Natural killer cell treated with Interleukin-12 subunit alpha and Interleukin-12 subunit beta and Interleukin-15 and Interleukin-18, amount 100 ng/mL, for 72 hours (primary cell): ENCODE results near the gene RUVBL1. TPM values are rescaled to one million over a fixed set of nuclear protein-coding genes. Genes with fewer than 3 reads are reported as not detected.
A peak's percentile ranks its signal among the peaks of the same experiment; 100 is the strongest.

ENCODE experiments used
- ATAC-seq, 2 donors: fragments of 150-1000 bp; cut with Tn5 transposase in 1 of 2; sonication (Bioruptor Pico), chemical (Tn5 transposase) in 1 of 2; 2 replicates each; pipeline ENCODE4 v1.10.0; 2021
- DNase-seq: peaks from one replicate; pipeline ENCODE4 v3.0.0; 2022; ENCODE audit warnings: low spot score
- H3K27ac Mint-ChIP-seq, 2 donors: 1 replicate in 1 of 2; 2 replicates in 1 of 2; pipeline ENCODE4 v1.8.0; 2022; ENCODE audit warnings: mixed read lengths in 2 of 2, mild to moderate bottlenecking in 1 of 2, moderate library complexity in 1 of 2
- H3K27me3 Mint-ChIP-seq, 2 donors: 1 replicate in 1 of 2; 2 replicates in 1 of 2; pipeline ENCODE4 v1.8.0; 2022; ENCODE audit warnings: mixed read lengths in 2 of 2
- H3K36me3 Mint-ChIP-seq: one replicate; pipeline ENCODE4 v1.8.0; 2022; ENCODE audit warnings: mixed read lengths
- H3K4me1 Mint-ChIP-seq, 2 donors: 1 replicate in 1 of 2; 2 replicates in 1 of 2; pipeline ENCODE4 v1.8.0; 2022; ENCODE audit warnings: low read depth in 2 of 2, mixed read lengths in 2 of 2, mild to moderate bottlenecking in 1 of 2
- H3K4me3 Mint-ChIP-seq: one replicate; pipeline ENCODE4 v1.8.0; 2022; ENCODE audit warnings: mixed read lengths
- H3K9me3 Mint-ChIP-seq: 2 replicates; pipeline ENCODE4 v1.8.0; 2022; ENCODE audit warnings: mixed read lengths
- total RNA-seq, 2 donors: library from RNA; stranded (reverse); gene quantifications; one replicate each; pipeline ENCODE4 v1.2.3, GENCODE V29; 2022

Gene RUVBL1
- total RNA-seq, 2 donors from 2014 or later = 46.6 to 93.0 TPM

DNA sequence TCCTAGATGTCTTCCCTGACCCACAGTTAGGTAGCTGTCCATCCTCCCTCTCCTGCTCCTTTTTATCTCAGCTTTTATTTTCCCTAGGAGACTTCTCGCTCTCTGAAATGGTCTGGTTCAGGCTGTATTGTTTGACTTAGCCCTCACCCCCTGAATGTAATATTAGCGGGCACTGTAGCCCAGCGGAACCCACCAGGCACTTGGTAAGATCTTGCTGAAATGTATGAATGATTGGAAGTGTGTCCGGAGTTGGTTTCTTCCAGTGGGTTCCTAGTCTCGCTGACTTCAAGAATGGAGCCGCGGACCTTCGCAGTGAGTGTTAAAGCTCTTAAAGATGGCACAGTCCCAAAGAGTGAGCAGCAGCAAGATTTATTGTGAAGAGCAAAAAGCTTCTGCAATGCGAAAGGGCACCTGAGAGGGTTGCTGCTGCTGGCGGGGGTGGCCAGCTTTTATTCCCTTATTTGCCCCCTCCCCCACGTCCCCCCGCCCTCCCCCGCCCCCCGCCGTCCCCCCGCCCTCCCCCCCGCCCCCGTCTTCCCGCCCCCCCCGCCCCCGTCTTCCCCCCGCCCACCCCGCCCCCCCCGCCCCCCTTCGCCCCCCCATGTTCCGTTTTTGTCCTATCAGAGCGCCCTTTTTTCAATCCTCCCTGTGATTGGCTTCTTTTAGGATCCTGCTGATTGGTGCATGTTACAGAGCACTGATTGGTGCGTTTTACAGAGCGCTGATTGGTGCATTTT lies 29.0 kb upstream of the RUVBL1 start:
- peak; percentile 62 to 68 for ATAC-seq
- Mint-ChIP-seq H3K9me3 (no peaks in the 10 kb centered on the region), H3K27ac (peak overlapping the region; percentile 77 to 78), H3K4me1 (peaks cover 16 to 19% of the 10 kb centered on the region in 2 donors), H3K4me3 (peak overlapping the region; percentile 86), H3K36me3 (peaks cover 8% of the 10 kb centered on the region), H3K27me3 (no peaks in the 10 kb centered on the region)
- DNase-seq = no peak

DNA sequence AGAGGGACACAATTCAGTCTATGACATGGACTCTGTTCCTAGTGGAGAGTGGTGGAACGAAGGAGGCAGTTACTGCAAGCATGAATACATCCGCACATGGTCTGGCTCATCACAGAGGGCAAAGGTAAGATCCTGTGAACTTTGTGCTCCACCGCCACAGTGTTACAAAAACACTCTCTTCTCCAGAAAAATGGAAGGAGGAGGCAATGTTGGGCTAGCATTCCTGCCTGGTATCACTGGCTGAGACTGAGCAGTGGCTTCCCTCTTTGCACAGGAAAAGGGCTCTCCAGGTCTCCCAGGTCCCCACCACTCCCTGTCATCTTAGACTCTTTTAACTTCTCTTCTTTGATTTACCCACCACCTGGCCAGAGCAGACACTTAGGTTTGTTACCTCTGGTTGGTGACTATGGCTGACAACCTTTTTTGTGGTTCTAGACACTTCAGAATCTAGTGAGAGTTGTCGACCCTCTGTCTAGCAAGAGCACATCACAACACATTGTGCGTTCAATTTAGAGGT lies 28.2 kb upstream of the RUVBL1 start:
- Mint-ChIP-seq H3K4me1 (peaks cover 15 to 18% of the 10 kb centered on the region in 2 donors), H3K4me3 (no peak overlapping the region), H3K36me3 (peaks cover 5% of the 10 kb centered on the region), H3K9me3 (no peaks in the 10 kb centered on the region), H3K27me3 (no peaks in the 10 kb centered on the region), H3K27ac (peak overlapping the region in 1 of 2 donors; percentile 15)
- DNase-seq = no peak
- no peak for ATAC-seq

DNA sequence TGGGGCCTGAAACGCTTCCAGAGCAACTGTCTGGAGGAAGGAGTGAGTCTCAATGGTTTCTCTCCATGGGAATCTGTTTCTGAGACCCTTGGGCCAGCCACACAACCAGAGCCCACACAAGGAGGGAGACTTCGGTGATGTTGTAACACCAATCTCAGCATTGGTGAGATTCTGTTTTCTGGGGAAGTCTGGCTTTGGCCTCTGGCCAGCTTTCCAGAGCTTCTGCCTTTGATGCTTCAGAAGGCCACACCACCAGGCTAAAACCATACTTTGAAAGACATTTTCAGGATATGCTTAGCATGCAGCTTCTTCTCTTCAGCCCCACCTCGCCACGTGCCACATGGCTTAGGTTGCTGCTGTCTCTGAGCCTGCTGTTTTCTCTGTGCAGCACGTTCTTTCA lies 26.0 kb upstream of the RUVBL1 start:
- no peaks in the 10 kb centered on the region for H3K27me3 Mint-ChIP-seq
- DNase-seq = no peak
- no peak overlapping the region for H3K27ac Mint-ChIP-seq
- H3K9me3 Mint-ChIP-seq = no peaks in the 10 kb centered on the region
- no peak overlapping the region for H3K4me3 Mint-ChIP-seq
- H3K4me1 Mint-ChIP-seq = peaks cover 12 to 14% of the 10 kb centered on the region in 2 donors
- no peaks in the 10 kb centered on the region for H3K36me3 Mint-ChIP-seq
- ATAC-seq = no peak

DNA sequence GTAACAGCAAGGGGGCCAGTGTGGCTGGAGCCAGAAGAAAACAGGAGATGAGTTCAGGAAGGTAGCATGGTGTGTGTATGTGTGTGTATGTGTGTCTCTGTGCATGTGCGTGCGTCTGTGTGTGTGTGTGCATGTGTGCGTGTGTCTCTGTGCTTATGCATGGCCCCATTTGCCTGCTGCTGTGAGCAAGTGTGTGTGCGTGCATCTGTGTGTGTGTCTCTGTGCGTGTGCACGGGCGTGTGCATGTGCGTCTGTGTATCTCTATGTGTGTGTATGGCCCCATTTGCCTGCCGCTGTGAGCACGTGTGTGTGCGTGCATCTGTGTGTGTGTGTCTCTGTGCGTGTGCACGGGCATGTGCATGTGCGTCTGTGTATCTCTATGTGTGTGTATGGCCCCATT lies 22.6 kb upstream of the RUVBL1 start:
- ATAC-seq (no peak), DNase-seq (no peak)
- no peaks in the 10 kb centered on the region for H3K36me3 Mint-ChIP-seq
- no peaks in the 10 kb centered on the region for H3K27me3 Mint-ChIP-seq
- H3K9me3 Mint-ChIP-seq = no peaks in the 10 kb centered on the region
- H3K4me3 Mint-ChIP-seq = no peak overlapping the region
- no peak overlapping the region for H3K27ac Mint-ChIP-seq
- no peaks in the 10 kb centered on the region for H3K4me1 Mint-ChIP-seq

DNA sequence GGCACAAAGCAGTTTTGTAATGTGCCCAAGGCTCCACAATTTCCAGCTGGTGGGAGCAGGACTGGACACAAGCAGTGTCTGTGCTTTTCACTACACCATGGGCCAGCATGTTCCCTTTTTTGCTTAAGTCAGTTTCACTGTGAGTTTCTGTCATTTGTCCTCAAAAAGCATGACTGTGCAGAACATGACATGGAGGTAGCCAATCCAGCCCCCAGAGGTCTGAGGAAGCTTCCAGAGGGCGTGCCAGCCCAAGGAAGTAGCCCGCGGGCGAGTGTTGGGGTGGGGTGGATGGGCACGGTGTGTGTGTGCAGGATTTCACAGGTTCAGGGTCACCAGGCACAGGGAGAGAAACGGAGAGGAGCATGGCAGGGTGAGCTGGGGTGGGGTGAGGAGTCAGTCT lies 21.7 kb upstream of the RUVBL1 start:
- Mint-ChIP-seq H3K36me3 (no peaks in the 10 kb centered on the region), H3K27ac (no peak overlapping the region), H3K4me3 (no peak overlapping the region), H3K9me3 (no peaks in the 10 kb centered on the region), H3K27me3 (no peaks in the 10 kb centered on the region), H3K4me1 (no peaks in the 10 kb centered on the region)
- peak; percentile 44 for DNase-seq
- no peak for ATAC-seq

DNA sequence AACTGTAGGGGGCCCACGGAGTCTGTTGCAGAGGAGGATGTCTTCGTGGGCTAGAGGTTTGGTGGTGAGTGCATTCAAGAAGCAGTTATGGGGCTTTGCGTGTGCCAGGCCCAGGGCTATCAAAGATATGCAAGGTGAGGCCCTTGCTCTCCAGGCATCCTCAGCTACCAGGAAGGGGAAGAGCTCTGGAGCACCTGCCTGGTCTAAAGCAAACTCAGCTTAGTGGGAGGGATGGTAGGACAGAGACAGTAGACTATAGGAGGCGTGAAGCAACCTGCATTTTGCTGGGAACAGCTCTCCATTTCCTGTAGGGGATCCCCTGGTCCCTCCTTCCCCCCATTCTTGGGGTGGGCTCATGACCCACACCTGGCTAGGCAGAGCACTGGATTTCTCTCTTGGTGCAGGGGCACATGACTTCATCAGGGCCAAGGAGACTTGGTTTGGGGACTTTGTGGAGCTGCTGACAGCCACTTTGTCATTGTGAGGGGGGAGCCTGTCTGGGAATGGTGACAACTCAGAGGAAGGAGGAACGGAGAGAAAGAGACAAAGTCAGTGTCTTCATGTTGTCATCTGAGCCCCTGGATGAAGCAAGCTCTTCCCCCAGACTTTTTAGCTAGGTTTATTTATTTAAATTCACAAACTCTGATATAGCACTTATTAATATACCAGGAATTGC lies 21.0 kb upstream of the RUVBL1 start:
- no peaks in the 10 kb centered on the region for H3K27me3 Mint-ChIP-seq
- DNase-seq (no peak), ATAC-seq (no peak)
- H3K27ac Mint-ChIP-seq = no peak overlapping the region
- no peaks in the 10 kb centered on the region for H3K36me3 Mint-ChIP-seq
- H3K4me3 Mint-ChIP-seq = no peak overlapping the region
- no peaks in the 10 kb centered on the region for H3K4me1 Mint-ChIP-seq
- H3K9me3 Mint-ChIP-seq = no peaks in the 10 kb centered on the region

DNA sequence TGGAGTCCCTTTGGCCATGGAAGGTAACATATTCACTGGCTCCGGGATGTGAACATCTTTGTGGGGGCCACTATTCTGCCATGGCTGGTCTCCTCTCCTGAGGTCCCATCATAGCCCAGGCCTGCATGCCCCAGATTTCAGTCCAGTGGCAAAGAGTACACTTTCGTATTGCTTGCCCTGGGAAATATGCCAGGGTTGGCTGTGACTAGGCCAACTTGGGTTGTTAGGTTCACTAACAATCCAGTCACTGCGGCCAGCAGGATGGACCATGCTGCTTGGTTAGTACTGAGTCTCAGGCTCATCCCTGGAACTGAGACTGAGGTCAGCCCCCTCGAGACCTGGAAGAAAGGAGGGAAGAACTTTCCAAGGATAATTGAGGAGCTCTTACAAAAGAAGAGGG lies 19.9 kb upstream of the RUVBL1 start:
- H3K27me3 Mint-ChIP-seq = peaks cover 1 to 4% of the 10 kb centered on the region in 2 donors
- H3K36me3 Mint-ChIP-seq = no peaks in the 10 kb centered on the region
- H3K4me3 Mint-ChIP-seq = no peak overlapping the region
- H3K27ac Mint-ChIP-seq = no peak overlapping the region
- DNase-seq = peak; percentile 22
- H3K9me3 Mint-ChIP-seq = no peaks in the 10 kb centered on the region
- H3K4me1 Mint-ChIP-seq = no peaks in the 10 kb centered on the region
- ATAC-seq = no peak

DNA sequence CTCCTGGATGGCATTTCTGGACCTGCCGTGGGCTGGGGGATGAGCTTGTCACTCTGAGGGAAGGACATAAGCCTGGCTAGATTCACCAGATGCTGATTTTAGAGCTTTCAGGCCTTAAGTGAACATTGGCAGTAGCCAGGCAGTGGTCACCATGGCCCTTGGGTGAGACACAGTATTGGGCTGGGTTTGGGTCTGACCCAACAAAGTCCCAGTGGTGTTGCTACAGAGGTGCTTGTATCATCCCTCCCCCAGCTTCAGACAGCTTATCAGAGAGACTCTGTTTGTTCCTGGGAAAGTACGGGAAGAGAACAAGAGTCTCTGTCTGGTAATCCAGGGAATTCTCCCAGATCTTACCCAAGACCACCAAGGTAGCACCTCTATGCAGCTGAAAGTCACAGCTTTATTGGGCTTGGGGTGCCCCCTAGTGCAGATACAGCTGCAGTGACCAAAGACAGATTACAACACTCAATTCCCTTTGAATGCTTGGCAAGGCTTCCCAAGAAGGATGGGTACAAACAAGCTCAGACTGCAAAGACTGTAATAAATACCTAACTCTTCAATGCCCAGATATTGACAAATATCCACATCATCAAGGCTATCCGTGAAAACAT lies 9.8 kb upstream of the RUVBL1 start:
- H3K36me3 Mint-ChIP-seq = no peaks in the 10 kb centered on the region
- no peaks in the 10 kb centered on the region for H3K4me1 Mint-ChIP-seq
- H3K27ac Mint-ChIP-seq = no peak overlapping the region
- no peak overlapping the region for H3K4me3 Mint-ChIP-seq
- peaks cover 15 to 28% of the 10 kb centered on the region in 2 donors for H3K27me3 Mint-ChIP-seq
- DNase-seq (no peak), ATAC-seq (peak; percentile 27 to 73)
- no peaks in the 10 kb centered on the region for H3K9me3 Mint-ChIP-seq

DNA sequence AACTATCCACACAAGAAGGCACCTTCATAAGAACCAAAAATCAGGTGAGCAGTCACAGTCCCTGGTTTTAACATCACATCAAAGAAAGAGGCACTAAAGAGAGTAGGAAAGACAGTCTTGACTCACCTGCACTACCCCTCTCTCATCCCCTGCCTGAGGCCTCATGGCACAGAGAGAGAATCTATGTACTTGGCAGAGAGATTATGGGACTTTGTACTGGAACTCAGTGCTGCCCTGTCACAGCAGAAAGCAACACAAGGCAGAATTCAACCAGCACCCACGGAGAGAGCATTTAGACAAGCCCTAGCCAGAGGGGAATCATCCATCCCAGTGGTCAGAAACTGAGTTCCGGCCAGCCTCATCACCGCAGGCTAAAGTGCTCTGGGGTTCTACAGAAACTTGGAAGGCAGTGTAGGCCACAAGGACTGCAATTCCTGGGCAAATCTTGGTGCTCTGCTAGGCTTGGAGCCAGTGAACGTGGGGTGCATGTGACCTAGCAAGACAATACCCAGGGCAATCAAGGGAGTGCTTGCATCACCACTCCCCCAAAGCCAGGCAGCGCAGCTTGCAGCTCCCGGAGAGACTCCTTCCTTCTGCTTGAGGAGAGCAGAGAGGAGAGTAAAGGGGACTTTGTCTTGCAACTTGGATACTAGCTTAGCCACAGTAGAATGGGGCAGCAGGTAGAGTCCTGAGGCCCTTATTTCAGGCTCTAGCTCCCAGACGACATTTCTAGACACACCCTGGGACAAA lies 8.5 kb upstream of the RUVBL1 start:
- H3K36me3 Mint-ChIP-seq = no peaks in the 10 kb centered on the region
- H3K27ac Mint-ChIP-seq = no peak overlapping the region
- H3K9me3 Mint-ChIP-seq = no peaks in the 10 kb centered on the region
- DNase-seq (no peak), ATAC-seq (no peak)
- H3K4me3 Mint-ChIP-seq = no peak overlapping the region
- peaks cover 7 to 15% of the 10 kb centered on the region in 2 donors for H3K27me3 Mint-ChIP-seq
- H3K4me1 Mint-ChIP-seq = no peaks in the 10 kb centered on the region

DNA sequence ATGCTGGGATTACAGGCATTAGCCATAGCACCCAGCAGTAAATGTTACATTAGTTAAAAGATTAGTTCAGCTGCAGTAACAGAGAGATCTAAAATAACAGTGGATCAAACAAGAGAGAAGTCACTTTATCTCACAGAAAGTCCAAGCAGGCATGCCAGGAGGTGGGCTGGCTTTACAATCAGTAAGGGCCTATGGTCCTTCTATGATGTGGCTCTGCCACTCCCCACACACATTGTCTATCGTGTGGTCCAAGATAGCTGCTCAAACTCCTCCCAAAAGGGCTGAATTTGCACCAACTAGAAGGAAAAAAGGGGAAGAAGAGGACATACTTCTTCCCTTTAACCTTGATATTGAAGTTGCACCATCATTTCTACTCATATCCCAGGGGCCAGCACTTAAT lies 4.6 kb upstream of the RUVBL1 start:
- no peak for DNase-seq
- Mint-ChIP-seq H3K36me3 (peaks cover 4% of the 10 kb centered on the region), H3K9me3 (peaks cover 2% of the 10 kb centered on the region), H3K27ac (no peak overlapping the region), H3K4me1 (peaks cover 12 to 15% of the 10 kb centered on the region in 2 donors), H3K4me3 (no peak overlapping the region), H3K27me3 (no peaks in the 10 kb centered on the region)
- ATAC-seq = no peak

DNA sequence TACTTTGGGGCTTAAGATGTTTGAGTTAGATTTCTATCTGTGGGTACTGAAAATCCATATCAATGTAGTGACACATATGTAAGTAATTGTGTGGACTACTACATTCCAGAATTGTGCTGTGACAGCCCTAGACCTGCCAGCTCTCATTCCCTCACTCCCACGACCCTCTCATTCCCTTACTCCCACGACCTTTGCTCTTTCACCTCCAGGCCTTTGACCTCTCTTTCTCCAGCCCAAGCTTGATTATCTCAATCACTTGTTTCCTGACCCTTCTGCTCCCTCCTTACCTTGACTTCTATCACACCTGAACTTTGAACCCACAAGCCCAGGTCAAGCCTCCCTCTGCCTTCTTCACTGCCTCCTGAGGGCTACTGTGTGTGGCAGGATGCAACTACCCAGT lies 3.6 kb upstream of the RUVBL1 start:
- Mint-ChIP-seq H3K36me3 (peaks cover 5% of the 10 kb centered on the region), H3K9me3 (peaks cover 2% of the 10 kb centered on the region), H3K27me3 (no peaks in the 10 kb centered on the region), H3K27ac (no peak overlapping the region), H3K4me1 (peaks cover 12 to 21% of the 10 kb centered on the region in 2 donors), H3K4me3 (no peak overlapping the region)
- no peak for DNase-seq
- ATAC-seq = no peak

DNA sequence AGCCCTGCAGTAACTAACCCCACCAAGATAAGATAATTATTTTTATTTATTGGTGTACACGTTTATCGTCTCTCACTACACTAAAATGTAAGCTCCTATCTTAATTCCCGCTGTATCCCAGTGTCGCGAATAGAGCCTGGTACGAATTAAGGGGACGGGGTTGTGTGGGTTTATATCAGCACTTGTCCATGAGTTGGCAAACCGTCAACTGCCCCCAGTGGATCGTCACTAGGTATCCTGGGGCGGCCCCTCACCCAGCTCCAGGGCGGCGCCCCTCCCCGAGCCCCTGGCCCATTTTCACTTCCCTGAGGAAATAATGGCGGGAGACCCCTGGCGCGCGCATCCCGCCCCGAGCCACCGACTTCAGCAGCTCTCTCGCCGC lies 465 bp downstream of the RUVBL1 start:
- ATAC-seq (no peak), DNase-seq (no peak)
- Mint-ChIP-seq H3K36me3 (peaks cover 12% of the 10 kb centered on the region), H3K27me3 (no peaks in the 10 kb centered on the region), H3K27ac (peak overlapping the region; percentile 98 to 99), H3K4me3 (peak overlapping the region; percentile 100), H3K9me3 (peaks cover 2% of the 10 kb centered on the region), H3K4me1 (peaks cover 17 to 28% of the 10 kb centered on the region in 2 donors)

DNA sequence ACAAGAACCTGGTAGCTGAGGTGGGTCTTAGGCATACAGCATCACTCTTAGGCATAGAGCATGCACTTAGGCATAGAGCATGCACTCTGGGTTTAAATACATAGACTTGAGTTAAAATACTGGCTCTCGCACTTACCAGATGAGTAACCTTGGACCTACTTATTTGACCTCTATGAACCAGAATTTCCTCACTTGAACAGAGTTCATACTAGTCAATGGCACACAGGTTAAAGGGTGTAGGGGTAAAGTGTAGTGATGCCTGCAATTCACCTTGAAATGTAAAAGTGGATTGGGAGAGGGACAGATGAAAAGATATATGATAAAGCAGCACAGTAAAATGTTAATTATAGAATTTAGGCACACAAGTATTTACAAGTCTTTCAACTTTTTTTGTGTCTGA lies 1.6 kb downstream of the RUVBL1 start:
- H3K27ac Mint-ChIP-seq = peak overlapping the region; percentile 98 to 99
- H3K4me1 Mint-ChIP-seq = peaks cover 17 to 28% of the 10 kb centered on the region in 2 donors
- peaks cover 12% of the 10 kb centered on the region for H3K36me3 Mint-ChIP-seq
- H3K9me3 Mint-ChIP-seq = peaks cover 2% of the 10 kb centered on the region
- H3K27me3 Mint-ChIP-seq = no peaks in the 10 kb centered on the region
- DNase-seq (no peak), ATAC-seq (no peak)
- H3K4me3 Mint-ChIP-seq = peak overlapping the region; percentile 100
